ENCODE measurements around the gene PALM2AKAP2. TPM values are rescaled to one million over a fixed set of nuclear protein-coding genes. Genes with fewer than 3 reads are reported as not detected.

The PALM2AKAP2 gene
- 1.8 and 1.9 TPM in 2 replicates for total RNA-seq

GRCh38 chr9:109779711-109780452 is at the start of gene PALM2AKAP2:
PALM2AKAP2 (plus strand) TSS chr9:109780198; CDS start chr9:109780489, 291 bp downstream.

Measured in pericardium fibroblast (primary cell).